GM19025 (cell line): ENCODE data around the gene ACAT2.
"Not testable (repeated sequence)": the region's sequence is repeated elsewhere in the genome, so short reads cannot be mapped to it uniquely, and the experiment has no call there.

Source experiments
- ATAC-seq: cut with Tn5 transposase; IDR thresholded peaks from one replicate; pipeline ENCODE4 v1.9.1; 2021; ENCODE audit warnings: mild to moderate bottlenecking, low read depth, moderate library complexity; ENCODE audit not compliant: unreplicated experiment

The ACAT2 gene

DNA sequence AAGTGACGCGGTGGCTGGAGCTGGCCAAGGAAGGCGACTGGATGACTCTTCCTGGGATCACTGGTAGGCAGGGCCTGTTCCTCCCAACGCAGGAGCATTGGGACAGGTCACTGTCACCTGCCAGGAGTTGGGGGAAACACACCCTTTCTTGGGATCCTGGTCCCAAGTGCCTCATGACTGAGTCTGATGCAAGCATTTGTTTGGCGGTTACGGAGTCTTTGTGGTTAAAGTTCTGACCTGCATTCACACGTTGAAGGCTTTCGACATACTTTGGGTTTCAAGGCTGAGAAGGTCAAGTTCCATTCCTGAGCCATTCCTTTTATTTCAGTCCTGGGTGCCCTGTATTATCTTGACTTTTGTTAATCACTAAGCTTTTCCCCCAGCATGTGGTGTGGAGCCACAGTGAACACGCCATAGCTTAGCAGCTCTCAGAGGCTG lies 44.2 kb downstream of the ACAT2 start:
- ATAC-seq, result no peak

DNA sequence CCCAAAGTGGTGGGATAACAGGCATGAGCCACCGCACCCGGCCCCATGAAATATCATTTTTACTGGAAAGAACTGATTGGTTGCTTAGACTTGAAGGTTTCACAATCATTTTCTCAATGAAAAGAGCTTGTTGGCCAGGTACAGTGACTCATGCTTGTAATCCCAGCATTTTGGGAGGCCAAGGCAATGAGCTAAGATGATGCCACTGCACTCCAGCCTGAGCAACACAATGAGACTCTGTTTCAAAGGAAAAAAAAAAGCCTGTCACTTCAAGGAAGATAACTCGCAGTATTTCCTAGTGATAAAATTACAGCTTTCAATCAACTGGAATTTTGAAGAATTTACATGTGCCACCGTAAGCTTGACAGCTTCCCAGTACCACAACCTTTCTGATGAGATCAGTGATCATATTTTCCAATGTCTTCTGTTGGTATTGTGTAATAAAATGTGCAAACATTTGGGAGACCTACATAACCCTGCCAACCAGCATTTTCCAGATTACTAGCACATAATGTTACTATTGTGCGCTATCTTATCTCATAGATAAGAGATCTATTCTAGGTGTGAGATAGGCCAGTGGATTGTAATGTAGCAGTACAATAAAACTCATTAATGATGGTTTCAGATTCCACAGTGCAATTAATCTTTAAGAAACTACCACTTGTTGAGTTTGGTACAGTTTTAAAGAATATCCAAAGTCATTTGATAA lies 45.5 kb downstream of the ACAT2 start:
- ATAC-seq, result no peak

DNA sequence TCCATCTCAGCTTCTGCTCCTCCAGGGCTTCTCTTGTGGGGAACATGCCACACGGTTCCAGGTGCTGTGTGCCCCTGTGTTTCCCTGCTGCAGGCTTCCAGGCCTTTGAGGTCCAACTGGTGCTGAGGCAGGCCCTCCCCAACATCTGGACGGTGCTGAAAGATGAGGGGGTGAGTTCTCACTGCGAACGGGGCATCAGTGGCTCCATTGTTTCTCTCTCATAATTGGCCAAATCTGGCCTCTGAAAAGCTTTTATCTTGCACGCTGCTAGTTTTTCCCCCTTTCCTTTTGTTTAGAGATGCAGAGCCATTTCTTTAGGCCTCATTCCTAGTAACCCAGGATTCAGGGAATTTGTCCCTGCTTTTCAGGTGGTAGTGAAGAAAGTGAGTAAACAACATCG lies 46.8 kb downstream of the ACAT2 start:
- ATAC-seq, result no peak

DNA sequence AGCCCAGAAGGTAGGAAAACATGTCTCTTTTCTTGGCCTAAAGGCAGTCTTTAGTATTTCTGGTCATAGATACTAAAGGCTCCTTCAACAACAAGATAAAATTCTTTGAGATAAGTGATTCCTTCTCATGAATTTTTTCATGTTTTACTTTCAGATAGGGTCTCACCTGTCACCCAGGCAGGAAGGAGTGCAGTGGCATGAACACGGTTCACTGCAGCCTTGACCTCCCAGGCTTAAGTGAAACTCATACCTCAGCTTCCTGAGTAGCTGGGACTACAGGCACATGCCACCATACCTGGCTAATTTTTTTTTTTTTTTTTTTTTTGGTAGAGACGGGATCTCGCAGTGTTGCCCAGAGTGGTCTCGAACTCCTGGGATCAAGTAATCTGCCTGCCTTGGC lies 47.3 kb downstream of the ACAT2 start:
- ATAC-seq, result no peak

DNA sequence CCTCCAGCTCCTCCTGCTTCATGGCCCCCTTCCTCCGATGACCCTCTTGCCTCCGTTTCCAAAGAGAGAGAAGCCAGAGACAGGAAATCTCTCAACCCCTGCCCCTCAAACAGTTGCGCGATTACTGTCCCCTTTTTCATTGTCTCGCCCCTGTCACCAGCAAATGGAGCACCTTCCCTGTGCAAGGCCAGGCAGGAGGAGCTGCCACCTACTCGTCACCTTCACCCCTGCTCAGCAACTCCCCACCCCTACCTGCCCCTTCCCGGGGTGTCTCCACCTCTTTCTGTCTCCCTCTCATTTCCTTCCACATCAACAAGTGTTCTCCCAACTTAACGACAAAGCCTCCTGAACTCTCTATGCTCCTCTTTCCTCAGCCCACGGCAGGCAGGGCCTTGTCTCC lies 51.9 kb downstream of the ACAT2 start:
- ATAC-seq, result no peak

DNA sequence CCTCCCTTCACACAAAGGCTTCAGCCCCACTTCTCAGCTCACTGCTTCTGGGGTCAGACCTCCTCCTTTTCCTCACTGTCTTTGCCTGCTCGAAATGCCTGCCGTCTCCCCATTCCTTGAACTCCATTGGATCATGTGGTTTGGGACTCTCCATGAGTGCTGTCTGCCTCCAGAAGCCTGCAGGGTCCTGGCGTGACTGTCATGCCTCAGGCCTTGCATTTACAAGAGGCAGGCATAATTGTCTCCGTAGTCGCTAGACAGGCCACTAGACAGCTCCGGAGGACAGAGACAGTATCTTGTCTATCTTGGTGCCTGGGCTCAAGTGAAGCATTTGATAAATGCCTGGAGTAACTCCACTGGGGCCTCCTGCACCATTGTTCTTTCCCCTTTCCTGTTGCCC lies 53.6 kb downstream of the ACAT2 start:
- ATAC-seq, result no peak

DNA sequence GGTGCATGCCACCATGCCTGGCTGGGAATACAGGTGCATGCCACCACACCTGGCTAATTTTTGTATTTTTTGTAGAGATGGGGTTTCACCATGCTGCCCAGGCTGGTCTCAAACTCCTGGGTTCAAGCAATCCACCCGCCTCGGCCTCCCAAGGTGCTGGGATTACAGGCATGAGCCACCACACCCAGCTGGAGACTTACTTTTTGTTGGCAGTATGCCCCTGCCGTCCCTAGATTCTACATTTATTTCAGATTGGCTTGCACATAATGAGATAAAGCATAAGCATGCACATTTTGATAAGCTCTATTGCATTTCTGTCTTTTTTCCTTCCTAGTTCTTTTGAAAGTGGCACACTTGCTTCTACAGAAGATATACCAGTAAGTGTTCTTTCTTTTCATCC lies 54.9 kb downstream of the ACAT2 start:
- ATAC-seq, result not testable (repeated sequence)

DNA sequence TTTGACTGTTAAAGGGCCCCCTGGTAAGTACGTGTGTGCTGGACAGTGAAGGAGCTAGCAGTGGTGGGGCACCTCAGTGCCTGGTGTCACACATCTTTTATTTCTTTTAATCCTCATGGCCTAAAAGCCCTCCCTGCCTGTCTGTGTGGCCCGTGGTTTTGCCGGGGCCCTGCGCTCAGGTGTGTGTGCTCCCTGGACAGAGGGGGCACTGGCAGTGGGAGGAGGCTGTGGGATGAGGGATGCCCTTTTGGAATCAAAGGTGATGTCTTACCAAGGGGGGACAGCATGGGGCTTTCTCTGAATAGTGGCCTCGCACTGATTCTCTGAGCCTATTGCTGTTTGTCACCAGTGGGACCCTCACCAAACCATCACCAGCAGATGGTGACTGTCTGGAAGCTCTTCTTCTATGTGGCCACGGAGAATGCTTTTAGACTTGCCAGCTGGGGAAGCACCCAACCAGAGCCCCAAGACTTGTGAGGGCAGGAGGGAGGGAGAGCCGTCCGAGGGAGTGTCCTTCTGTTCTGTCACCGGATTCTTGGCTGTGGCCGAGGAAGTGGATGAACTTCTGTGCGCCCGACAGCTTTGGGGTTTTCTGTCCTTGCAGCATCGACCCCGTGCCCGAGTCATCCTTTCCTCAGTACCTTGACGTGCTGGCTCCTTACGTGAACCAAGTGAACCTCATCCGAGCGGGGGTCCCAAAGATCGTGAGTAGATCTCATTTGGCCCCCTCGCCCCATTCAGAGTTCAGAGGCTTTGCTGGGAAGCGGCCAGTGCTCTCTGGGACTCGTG lies 56.3 kb downstream of the ACAT2 start:
- ATAC-seq, result no peak

DNA sequence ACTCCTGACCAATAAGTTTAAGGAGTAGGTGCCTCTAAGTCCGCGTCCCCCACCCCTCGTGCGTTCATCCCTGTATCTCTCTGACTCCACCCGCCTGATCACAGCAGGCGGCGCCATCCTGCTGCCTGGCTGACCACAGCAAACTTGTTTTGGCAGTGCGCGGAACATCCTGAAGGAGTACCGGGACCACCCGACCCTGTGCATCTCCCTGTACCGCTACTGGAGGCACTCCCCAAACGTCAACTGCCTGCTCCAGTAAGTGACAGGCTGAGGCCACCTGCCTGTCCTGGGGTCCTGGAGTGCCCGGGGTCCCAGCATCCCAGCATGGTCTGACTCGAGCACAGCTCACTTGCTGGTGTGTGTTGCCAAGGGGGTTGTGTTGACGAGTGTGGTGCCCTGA lies 57.3 kb downstream of the ACAT2 start:
- ATAC-seq, result no peak

DNA sequence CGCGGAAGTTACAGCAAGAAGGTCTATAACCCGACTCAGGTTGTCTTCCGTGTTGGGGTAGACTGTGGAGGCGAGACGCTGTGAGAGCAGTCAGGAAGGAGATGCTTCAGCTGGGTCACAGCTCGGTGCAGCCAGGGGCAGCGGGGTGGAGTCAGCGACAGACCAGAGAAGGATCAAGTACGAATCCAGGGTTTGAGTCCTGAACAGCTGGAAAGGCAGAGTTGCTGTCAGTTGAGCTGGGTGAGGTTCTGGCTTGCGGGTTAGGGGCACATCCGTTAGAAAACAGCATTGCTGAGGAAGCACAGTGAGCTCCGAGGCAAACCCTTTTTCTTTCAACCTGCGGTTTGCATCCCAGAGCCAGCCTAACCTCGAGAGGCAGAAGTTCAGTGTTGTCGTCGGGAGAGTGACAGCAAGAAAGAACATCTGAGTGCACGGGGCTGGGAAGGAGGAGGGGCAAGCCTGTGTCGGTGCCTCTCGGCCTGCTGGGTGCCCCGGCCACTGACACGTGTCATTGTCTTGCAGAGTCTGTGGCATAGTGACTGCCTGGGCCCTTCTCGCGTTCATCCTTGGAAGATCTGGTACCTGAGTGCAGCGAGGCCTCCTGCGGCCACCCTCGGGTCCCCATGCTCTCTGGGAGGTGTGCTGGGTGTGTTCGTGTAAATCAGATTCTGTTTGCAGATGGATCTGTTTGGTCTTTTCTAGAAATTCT lies 58.2 kb downstream of the ACAT2 start:
- no peak for ATAC-seq

DNA sequence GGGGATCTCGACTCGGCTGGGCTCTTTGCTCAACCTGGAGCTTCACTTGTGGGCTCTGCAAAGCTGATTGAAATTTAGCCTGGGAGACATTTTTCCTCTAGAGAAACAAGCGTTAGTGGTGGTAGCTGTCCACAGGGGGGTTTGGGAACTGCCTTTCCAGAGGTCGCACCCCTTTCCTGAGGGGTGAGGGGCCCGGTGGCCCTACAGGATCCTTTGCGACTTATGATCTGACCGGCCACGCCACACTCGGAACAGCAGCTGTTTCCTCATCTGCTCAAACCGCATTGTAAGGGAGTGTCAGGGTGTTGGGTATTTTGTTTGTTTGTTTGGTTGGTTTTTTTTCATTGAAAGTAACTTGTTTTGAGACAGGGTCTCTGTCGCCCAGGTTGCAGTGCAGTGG lies 59.3 kb downstream of the ACAT2 start:
- ATAC-seq, result no peak

DNA sequence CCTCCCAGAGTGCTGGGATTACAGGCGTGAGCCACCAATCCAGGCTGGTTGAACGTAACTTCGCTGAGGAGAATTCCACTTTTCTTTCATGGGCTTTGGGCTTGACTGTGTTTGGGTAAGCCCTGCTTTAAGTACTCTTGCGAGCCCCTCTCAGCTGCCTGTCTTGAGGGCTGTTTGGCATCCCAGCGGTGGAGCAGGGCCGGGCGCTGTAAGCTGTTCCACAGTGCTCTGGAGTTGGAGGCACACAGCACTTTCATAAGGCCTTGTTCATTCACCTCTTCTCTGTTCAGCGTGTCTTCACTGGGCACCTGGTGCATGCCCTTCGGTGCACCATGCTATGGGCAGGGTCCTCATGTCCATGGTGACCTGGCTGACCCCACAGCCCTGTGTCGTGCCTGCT lies 59.9 kb downstream of the ACAT2 start:
- no peak for ATAC-seq

DNA sequence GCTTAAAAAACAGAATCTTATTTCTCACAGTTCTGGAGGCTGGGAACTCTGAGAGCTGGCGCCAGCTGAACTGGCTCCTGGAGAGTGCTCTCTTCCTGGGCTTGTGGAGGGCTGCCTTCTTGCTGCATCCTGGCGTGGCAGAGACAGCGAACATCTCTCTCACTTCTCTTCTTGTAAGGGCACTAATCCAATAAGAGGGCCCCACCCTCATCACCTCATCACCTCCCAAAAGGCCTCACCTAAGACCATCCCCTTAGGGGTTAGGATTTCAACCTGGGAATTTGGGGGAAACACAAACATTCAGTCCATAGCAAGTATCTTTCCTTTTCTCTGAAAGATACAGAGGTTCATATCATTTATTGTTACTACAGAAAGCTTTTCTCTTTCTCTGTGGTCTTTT lies 62.1 kb downstream of the ACAT2 start:
- ATAC-seq, result no peak

DNA sequence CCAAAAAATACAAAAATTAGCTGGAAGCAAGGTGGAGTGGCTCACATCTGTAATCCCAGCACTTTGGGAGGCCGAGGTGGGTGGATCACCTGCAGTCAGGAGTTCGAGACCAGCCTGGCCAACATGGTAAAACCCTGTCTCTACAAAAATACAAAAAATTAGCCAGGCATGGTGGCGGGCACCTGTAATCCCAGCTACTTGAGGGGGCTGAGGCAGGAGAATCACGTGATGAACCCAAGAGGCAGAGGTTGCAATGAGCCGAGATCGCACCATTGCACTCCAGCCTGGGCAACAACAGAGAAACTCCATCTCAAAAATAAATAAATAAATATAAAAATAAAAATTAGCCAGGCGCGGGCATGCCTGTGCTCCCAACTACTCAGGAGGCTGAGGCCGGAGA lies 62.8 kb downstream of the ACAT2 start:
- not testable (repeated sequence) for ATAC-seq

DNA sequence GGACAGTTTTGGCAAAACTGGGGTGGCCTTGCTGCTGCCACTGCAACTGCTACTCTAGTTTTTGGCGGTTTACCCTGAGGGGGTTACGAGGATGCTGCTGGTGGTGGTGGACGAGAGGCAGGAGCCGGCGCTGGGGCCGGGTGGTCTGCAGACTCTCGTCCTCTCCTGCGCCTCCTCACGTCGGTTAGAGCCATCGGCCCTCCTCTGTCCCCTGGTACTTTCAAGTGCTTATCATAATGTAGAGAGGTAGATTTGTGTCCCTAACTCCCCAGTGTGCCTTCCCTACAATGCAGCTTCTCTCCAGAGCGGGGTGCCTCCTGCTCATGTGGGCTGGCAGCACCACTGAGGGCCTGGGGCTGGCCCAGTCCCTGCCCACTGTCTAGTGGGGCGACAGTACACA lies 64.2 kb downstream of the ACAT2 start:
- no peak for ATAC-seq

DNA sequence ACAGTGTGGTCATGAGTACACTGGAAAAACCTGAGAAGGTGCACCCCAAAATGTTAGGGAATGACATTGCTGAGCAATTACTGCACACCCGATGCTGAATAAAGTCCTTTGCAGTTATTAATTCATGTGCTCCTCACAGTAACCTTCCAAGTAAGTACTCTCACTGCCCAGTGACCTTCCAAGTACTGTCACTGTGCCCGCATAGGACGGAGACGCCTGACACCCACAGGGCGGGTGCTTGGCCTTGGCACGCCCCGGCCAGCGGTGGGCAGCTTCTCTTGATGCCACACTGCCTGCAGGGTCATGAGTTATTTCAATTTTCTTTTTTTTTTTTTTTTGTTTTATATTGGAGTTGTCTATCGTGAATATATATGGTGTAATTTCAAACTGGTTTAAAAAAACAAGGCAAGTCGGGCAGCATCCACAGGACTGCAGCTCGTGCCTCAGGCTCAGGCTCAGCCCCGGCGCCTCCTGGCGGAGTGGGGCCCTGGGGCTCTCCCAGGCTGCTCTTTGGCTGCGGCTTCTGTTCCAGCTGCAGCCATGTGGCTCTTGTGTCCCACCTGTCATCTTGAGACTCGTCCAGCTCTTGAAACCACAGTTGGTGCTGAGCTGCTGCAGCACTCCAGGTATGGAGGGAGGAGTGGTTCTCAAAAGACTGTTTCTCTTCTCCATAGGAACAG lies 65.3 kb downstream of the ACAT2 start:
- no peak for ATAC-seq

DNA sequence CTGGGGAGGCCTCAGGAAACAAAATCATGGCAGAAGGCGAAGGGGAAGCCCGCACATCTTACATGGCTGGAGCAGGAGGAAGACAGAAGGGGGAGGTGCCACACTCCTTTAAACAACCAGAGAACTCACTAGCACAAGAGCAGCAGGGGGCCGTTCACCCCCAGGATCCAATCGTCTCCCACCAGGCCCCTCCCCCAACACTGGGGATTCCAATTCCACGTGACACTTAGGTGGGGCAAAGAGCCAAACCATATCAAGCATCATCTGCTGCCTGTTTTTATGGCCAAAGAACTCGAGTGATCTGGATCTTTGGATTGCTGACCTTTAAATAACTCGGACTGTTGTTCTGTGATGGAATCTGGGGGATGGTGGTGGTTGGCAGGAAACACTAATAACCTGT lies 66.2 kb downstream of the ACAT2 start:
- no peak for ATAC-seq
